Activated naive CD4-positive, alpha-beta T cell treated with anti-CD3 and anti-CD28 coated beads, Interleukin-2, amount 50 U/mL, for 16 hours (primary cell): Measurements from ENCODE around the gene FXYD3.

ENCODE experiments used
- DNase-seq: peaks from one replicate; pipeline ENCODE4 v3.0.0-alpha.2; 2020

The FXYD3 gene

GRCh38 chr19:35165200-35166058 is 49.8 kb downstream of the FXYD3 start:
- DNase-seq: no peak

- no peak for DNase-seq
Observed at GRCh38 chr19:35166100-35167063, 50.8 kb downstream of the FXYD3 start.

- no peak for DNase-seq
Observed at GRCh38 chr19:35167251-35168119, 51.9 kb downstream of the FXYD3 start.

- DNase-seq: no peak
Observed at GRCh38 chr19:35168196-35168595, 52.6 kb downstream of the FXYD3 start.

- no peak for DNase-seq
Observed at GRCh38 chr19:35169221-35169995, 53.8 kb downstream of the FXYD3 start.

- DNase-seq: no peak
Observed at GRCh38 chr19:35170359-35171061, 54.9 kb downstream of the FXYD3 start.

- DNase-seq: no peak
Observed at GRCh38 chr19:35171730-35172129, 56.1 kb downstream of the FXYD3 start.
